ENCODE measurements around the gene CLRN2. TPM values are rescaled to one million over a fixed set of nuclear protein-coding genes. Genes with fewer than 3 reads are reported as not detected.

CLRN2 gene
- total RNA-seq, 3 donors from 2014 or later (not counting 1 experiment from before 2014, with no cell fraction given): not detected

- H3K4me3 ChIP-seq (ENCODE audit: low read length): no peak overlapping the region
- WGBS (ENCODE audit: insufficient coverage): 97% methylated on average over 6 of the region's 7 CpGs
- DNase-seq: no peak
- ATAC-seq: no peak
- H3K9me3 ChIP-seq (ENCODE audit: control insufficient read depth, insufficient read depth, low read length): peaks cover 4% of the 10 kb centered on the region
- H3K4me1 Mint-ChIP-seq: peaks cover 5 to 7% of the 10 kb centered on the region in 2 donors
- H3K27me3 ChIP-seq (ENCODE audit: control insufficient read depth, insufficient read depth, low read length): no peaks in the 10 kb centered on the region
- H3K27me3 Mint-ChIP-seq (ENCODE audit: low read depth in 2 of 2): no peaks in the 10 kb centered on the region
- TF ChIP-seq CTCF (IDR thresholded peaks at IDR 0.05): no peak
- no peak overlapping the region for H3K27ac ChIP-seq (ENCODE audit: low read length)
- H3K27ac Mint-ChIP-seq: no peak overlapping the region
- no peaks in the 10 kb centered on the region for H3K36me3 ChIP-seq (ENCODE audit: control insufficient read depth, insufficient read depth, low read length)
- intact Hi-C loops (cut with micrococcal nuclease): no loop called here
- no peak overlapping the region for H3K4me3 Mint-ChIP-seq
- H3K4me1 ChIP-seq (ENCODE audit: control insufficient read depth, insufficient read depth, low read length): peaks cover 3% of the 10 kb centered on the region
- no peaks in the 10 kb centered on the region for H3K36me3 Mint-ChIP-seq
- H3K9me3 Mint-ChIP-seq: no peaks in the 10 kb centered on the region
Observed at GRCh38 chr4:17480210-17480927, 34.6 kb upstream of the CLRN2 start.

GRCh38 chr4:17480955-17481354, 34.0 kb upstream of the CLRN2 start:
- H3K4me3 Mint-ChIP-seq: no peak overlapping the region
- Histone ChIP-seq H3K4me3 (ENCODE audit: low read length) (no peak overlapping the region), H3K27me3 (ENCODE audit: control insufficient read depth, insufficient read depth, low read length) (no peaks in the 10 kb centered on the region), H3K9me3 (ENCODE audit: control insufficient read depth, insufficient read depth, low read length) (peaks cover 4% of the 10 kb centered on the region), H3K27ac (ENCODE audit: low read length) (no peak overlapping the region), H3K4me1 (ENCODE audit: control insufficient read depth, insufficient read depth, low read length) (peaks cover 3% of the 10 kb centered on the region), H3K36me3 (ENCODE audit: control insufficient read depth, insufficient read depth, low read length) (no peaks in the 10 kb centered on the region)
- WGBS (ENCODE audit: insufficient coverage): 94% methylated on average over 2 of the region's 2 CpGs
- H3K27me3 Mint-ChIP-seq (ENCODE audit: low read depth in 2 of 2): no peaks in the 10 kb centered on the region
- ATAC-seq (no peak), DNase-seq (no peak)
- intact Hi-C loops (cut with micrococcal nuclease): no loop called here
- H3K4me1 Mint-ChIP-seq: peaks cover 5 to 7% of the 10 kb centered on the region in 2 donors
- TF ChIP-seq CTCF (IDR thresholded peaks at IDR 0.05): no peak
- H3K36me3 Mint-ChIP-seq: no peaks in the 10 kb centered on the region
- no peak overlapping the region for H3K27ac Mint-ChIP-seq
- no peaks in the 10 kb centered on the region for H3K9me3 Mint-ChIP-seq

- Mint-ChIP-seq H3K4me1 (no peaks in the 10 kb centered on the region), H3K27me3 (ENCODE audit: low read depth in 2 of 2) (no peaks in the 10 kb centered on the region), H3K36me3 (no peaks in the 10 kb centered on the region), H3K4me3 (no peak overlapping the region), H3K27ac (no peak overlapping the region), H3K9me3 (no peaks in the 10 kb centered on the region)
- no peak for TF ChIP-seq CTCF (IDR thresholded peaks at IDR 0.05)
- H3K4me1 ChIP-seq (ENCODE audit: control insufficient read depth, insufficient read depth, low read length): no peaks in the 10 kb centered on the region
- peaks cover 2% of the 10 kb centered on the region for H3K36me3 ChIP-seq (ENCODE audit: control insufficient read depth, insufficient read depth, low read length)
- no peak overlapping the region for H3K27ac ChIP-seq (ENCODE audit: low read length)
- intact Hi-C loops (cut with micrococcal nuclease): no loop called here
- WGBS (ENCODE audit: insufficient coverage): 100% methylated on average over 2 of the region's 2 CpGs
- peaks cover 4% of the 10 kb centered on the region for H3K9me3 ChIP-seq (ENCODE audit: control insufficient read depth, insufficient read depth, low read length)
- no peaks in the 10 kb centered on the region for H3K27me3 ChIP-seq (ENCODE audit: control insufficient read depth, insufficient read depth, low read length)
- DNase-seq (no peak), ATAC-seq (no peak)
- no peak overlapping the region for H3K4me3 ChIP-seq (ENCODE audit: low read length)
Observed at GRCh38 chr4:17482716-17483115, 32.2 kb upstream of the CLRN2 start.

- no peaks in the 10 kb centered on the region for H3K27me3 ChIP-seq (ENCODE audit: control insufficient read depth, insufficient read depth, low read length)
- H3K4me1 ChIP-seq (ENCODE audit: control insufficient read depth, insufficient read depth, low read length): no peaks in the 10 kb centered on the region
- intact Hi-C loops (cut with micrococcal nuclease): no loop called here
- Mint-ChIP-seq H3K9me3 (no peaks in the 10 kb centered on the region), H3K27me3 (ENCODE audit: low read depth in 2 of 2) (no peaks in the 10 kb centered on the region), H3K36me3 (peaks cover 14% of the 10 kb centered on the region), H3K27ac (no peak overlapping the region), H3K4me1 (peaks cover 0 to under 1% of the 10 kb centered on the region in 2 donors), H3K4me3 (no peak overlapping the region)
- H3K36me3 ChIP-seq (ENCODE audit: control insufficient read depth, insufficient read depth, low read length): peaks cover 18% of the 10 kb centered on the region
- 84% methylated on average over 5 of the region's 5 CpGs for WGBS (ENCODE audit: insufficient coverage)
- no peak overlapping the region for H3K27ac ChIP-seq (ENCODE audit: low read length)
- no peaks in the 10 kb centered on the region for H3K9me3 ChIP-seq (ENCODE audit: control insufficient read depth, insufficient read depth, low read length)
- DNase-seq (no peak), ATAC-seq (no peak)
- no peak overlapping the region for H3K4me3 ChIP-seq (ENCODE audit: low read length)
- TF ChIP-seq CTCF (IDR thresholded peaks at IDR 0.05): no peak
Observed at GRCh38 chr4:17489123-17489522, 25.8 kb upstream of the CLRN2 start.
